HG02938 (cell line): ENCODE data around the gene ATF4.
A peak's percentile ranks its signal among the peaks of the same experiment; 100 is the strongest.

Experiments used
- ATAC-seq: cut with Tn5 transposase; IDR thresholded peaks from one replicate; pipeline ENCODE4 v1.9.1; 2021; ENCODE audit warnings: mild to moderate bottlenecking, moderate library complexity; ENCODE audit not compliant: unreplicated experiment

The ATF4 gene

GRCh38 chr22:39528080-39528661 lies 7.8 kb downstream of the ATF4 start:
- ATAC-seq, result no peak

- ATAC-seq, result no peak
Observed at GRCh38 chr22:39528681-39529486, 8.5 kb downstream of the ATF4 start.

GRCh38 chr22:39529487-39529851 lies 9.1 kb downstream of the ATF4 start:
- no peak for ATAC-seq

DNA sequence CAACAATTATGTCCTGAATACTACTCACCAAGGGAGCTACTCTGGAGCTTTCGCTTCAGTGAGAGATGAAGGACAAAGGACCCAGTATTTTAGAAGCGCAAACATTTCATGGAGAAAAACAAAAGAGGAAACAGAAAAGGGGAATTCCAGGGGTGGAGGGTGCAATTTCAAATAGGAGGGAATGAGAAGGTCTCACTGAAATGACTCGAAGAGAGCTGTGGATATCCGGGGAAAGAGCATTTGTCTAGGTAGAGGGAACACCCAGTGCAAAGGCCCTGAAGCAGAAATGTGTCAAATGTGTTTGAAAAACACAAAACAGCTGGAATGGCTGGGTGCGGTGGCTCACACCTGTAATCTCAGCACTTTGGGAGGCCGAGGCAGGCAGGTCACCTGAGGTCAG lies 9.8 kb downstream of the ATF4 start:
- ATAC-seq, result no peak

DNA sequence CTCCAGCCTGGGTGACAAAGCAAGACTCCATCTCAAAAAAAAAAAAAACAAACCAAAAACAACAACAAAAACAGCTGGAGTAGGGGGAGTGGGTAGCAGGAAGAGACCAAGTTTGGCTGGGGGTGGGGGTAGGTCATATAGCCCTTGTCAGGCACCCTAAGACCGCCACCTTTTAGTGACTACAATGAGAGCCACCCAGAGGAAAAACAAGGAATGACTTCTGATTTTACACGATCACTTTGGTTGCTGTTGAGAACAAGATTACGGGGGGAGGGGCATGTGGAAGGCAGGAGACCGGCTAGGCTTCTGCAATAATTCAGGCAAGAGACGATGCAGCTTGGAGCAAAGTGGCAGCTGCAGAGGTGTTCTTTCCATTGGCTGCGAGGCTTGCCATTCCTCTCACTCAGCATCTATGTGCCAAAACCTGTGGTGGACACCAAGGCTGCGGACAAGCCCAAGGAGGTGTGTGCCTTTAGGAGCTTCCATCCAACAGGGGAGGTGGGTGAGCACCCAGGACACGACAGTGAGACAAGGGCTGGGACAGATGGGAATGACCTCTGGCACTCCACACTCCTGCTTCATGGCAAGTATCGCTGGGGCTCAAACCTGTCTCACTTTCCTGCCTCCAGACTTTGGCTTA lies 10.4 kb downstream of the ATF4 start:
- no peak for ATAC-seq

GRCh38 chr22:39532215-39533073 lies 12.1 kb downstream of the ATF4 start, which contains the start of gene RPS19BP1:
Gene RPS19BP1 (minus strand): TSS chr22:39532748. CDS start chr22:39532738, 10 bp downstream.
- ATAC-seq, result peak; percentile 78

DNA sequence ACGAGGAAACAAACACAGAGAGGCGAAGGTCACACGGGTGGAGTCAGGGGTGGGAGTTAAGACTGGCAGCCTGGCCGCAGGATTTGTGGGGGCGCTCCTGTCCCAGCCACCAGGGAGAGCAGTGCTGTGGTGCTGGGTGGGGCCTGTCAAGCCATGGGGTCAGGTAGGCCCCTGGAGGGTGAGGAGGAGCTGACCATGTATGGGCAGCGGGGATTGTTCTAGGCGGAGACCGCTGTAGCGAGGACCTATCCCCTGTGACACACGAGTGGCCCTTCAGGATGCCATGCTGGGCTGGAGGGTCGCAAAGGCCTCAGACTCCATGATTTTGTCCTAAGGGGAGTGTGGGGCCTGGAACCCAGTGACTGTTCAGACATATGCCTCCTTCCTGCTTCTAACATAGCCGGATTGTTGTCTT lies 13.7 kb downstream of the ATF4 start:
- ATAC-seq, result no peak

- no peak for ATAC-seq
Observed at GRCh38 chr22:39534591-39535356, 14.4 kb downstream of the ATF4 start.

DNA sequence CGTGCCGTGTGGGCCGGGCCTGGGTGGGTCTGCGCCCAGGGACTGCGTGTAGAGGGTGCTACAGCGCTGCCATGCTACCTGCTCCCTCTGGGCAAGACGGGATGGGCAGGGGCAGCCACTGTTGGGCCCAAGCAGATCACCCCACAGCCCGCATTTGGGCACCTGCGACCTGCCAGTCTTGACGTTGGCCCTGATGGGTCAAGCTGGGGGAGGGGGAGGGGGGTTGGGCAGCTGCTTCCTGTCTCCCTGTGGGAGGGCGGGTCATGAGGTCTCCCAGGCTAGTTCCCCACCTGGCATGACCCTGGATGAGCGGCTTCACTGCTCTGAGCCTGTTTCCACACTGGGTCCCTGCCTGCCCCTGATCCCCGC lies 15.0 kb downstream of the ATF4 start:
- no peak for ATAC-seq

DNA sequence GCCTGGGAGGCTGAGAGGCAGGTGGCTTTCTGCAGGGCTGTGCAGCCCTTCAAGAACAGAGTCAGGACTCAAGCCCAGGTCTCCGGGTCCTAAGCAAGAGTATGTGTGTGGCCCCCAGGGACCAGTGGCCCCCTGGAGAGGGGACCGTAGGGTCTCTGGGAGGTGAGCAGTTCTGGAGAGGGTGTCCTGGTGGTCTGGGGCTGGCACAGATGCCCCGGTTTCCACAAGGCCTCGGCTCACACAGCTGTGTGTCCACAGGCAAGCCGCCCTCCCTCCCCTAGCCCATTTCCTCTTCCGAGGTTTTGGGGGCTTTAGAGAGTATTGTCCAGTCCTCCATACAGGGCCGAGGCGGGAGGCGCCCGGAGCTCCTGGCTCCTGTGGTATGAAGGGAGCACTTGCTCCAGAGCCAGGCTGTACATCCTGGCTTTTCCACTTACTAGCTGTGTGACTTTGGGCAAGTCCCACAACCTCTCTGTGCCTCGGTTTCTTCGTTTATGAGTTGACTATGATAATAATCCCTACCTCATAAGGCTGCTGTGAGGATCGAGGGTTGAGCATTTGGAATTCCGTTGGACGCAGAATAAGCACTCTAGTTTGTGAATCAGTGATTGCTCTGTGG lies 15.6 kb downstream of the ATF4 start:
- no peak for ATAC-seq

DNA sequence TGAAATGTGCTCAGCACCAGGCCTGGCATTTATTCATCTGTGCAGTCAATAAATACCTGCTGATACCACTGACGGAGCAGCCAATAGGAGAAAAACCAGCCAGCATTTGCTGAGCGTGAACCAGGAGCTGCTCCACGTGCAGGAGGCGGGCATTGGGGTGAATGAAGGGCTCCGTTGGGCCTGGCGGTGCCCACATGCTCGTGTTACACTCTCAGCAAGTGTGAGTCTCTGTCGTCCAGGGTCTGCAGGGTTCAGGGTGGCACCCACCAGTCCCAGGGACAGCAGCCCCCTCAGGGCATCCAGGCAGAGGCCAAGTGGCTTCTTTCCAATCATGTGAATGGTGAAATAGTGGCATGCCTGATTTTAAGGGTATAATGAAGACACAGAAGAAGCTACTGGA lies 16.3 kb downstream of the ATF4 start:
- no peak for ATAC-seq

- no peak for ATAC-seq
Observed at GRCh38 chr22:39537975-39538374, 17.6 kb downstream of the ATF4 start.

DNA sequence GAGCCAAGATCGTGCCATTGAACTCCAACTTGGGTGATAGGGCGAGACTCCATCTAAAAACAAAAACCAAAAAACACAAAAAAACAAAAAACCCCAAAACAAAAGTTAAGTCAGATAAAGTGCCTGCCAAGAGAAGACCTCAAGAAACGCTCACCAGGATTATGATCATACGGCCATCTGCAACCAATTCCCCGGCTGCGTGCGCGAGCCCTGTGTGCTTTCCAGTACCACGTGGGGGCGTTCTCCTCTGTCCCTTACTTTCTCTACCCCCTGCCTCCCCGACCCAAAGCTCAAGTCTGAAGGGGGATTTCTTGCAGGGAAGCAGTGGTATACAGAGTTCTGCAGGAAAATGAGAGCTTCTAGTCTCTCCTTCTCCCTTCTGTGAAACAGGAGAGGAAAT lies 22.7 kb downstream of the ATF4 start:
- ATAC-seq, result no peak

- ATAC-seq, result no peak
Observed at GRCh38 chr22:39545386-39546365, 25.3 kb downstream of the ATF4 start.

DNA sequence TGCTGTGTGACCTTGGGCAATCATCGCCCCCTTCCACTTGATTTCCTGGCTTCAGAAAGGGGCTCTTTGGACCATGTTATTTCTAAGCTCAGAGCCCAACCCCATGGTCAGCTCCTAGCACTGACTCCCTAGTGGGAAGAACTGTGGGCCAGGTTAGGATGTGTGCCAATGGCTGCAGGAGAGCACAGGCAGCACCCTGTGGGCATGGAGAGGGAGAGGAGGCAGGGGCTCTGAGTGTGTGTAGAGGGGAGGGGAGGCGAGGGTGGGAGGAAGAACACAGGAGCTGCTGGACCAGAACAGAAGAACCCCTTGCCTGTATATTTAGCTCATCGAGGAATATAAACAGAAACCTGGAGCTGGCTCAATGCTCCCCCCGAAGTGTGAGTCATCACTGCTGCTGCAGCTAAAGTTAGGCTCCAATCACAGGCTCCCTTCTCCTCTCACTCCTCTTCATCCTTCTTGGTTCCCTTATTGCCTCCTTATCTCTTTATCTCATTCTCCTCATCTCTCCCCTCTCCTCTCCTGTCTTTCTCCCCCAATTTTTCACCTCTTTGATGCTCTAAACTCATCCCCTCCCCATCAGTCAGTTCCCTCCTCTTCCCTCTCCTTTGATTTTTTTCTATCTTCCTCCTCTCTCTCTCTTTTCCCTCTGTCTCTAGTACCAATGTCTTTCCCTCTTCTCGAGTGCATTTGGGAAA lies 26.7 kb downstream of the ATF4 start:
- ATAC-seq, result no peak

DNA sequence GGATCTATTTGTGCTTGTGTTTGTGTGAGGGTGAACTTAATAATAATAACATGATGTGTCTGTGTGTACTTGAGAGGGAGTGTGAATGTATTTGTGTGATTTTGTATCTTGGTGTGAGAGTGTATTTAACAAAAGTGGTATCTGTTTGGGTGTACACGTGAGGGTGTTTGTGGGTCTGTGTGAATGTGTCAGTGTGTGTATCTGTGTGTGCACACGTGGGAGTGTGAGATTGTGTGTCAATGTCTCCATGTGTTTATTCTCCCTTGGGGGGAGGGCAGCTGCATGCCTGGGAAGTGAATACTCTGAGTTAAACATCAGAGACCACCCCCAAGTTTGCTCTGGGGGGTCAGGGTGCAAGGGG lies 27.2 kb downstream of the ATF4 start:
- ATAC-seq, result no peak

GRCh38 chr22:39553429-39553828 lies 33.1 kb downstream of the ATF4 start:
- ATAC-seq, result no peak

DNA sequence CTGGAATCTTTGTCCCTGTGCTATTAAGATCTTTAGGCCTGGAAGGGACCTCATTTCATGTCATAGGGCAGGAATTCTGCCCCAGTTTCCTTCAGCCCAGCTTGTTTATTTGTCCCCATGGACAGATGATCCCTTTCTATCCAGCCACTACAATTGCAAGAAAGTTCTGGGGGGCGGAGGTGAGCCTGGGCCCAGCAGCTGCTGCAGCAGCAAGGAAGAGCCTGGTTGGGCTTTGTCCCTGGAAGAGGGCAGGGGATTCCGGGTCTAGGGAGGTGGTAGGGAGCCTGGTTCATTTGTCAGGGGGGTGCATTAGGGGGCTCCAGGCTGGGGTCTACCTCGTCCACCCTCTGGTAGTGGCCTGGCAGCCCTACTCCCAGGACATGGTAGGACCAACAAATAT lies 33.8 kb downstream of the ATF4 start:
- ATAC-seq, result no peak
